ENCODE measurements around the gene IL5RA.

DNA sequence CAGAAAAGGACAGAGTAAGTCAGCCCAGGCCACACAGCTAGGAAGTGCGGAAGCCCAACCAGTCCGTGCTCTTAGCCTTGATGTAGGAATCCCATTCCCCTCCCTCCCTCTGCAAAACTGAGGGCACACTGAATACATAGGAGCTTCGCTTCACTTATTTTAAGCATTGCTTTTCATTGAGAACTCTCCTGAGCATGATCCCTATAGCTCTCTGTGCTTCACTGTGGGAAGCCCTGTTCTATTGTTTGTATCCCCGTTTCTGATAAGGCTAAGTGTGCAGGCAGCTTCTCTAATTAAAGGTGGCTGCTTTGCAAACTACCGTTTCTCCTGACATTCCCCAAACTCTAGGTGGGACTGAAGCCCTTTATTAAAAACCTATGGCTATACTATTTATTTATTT lies 29.9 kb downstream of the IL5RA start:
- TF ChIP-seq POLR2A (IDR thresholded peaks at IDR 0.05), result no peak
- TF ChIP-seq, protein P1, sequence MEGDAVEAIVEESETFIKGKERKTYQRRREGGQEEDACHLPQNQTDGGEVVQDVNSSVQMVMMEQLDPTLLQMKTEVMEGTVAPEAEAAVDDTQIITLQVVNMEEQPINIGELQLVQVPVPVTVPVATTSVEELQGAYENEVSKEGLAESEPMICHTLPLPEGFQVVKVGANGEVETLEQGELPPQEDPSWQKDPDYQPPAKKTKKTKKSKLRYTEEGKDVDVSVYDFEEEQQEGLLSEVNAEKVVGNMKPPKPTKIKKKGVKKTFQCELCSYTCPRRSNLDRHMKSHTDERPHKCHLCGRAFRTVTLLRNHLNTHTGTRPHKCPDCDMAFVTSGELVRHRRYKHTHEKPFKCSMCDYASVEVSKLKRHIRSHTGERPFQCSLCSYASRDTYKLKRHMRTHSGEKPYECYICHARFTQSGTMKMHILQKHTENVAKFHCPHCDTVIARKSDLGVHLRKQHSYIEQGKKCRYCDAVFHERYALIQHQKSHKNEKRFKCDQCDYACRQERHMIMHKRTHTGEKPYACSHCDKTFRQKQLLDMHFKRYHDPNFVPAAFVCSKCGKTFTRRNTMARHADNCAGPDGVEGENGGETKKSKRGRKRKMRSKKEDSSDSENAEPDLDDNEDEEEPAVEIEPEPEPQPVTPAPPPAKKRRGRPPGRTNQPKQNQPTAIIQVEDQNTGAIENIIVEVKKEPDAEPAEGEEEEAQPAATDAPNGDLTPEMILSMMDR (IDR thresholded peaks at IDR 0.05), result no peak

Data from prostate gland (tissue), 2 donors.